CD4-positive, CD25-positive, alpha-beta regulatory T cell (primary cell): ENCODE results near the gene RNF183. TPM values are rescaled to one million over a fixed set of nuclear protein-coding genes. Genes with fewer than 3 reads are reported as not detected.
"Not testable (repeated sequence)": the region's sequence is repeated elsewhere in the genome, so short reads cannot be mapped to it uniquely, and the experiment has no call there.

Experiments used
- ATAC-seq, 2 donors: fragments of 150-1000 bp; cut with Tn5 transposase; one replicate each; pipeline ENCODE4 v1.10.0; 2021; ENCODE audit warnings: low read depth in 2 of 2, moderate number of reproducible peaks in 2 of 2, moderate library complexity in 1 of 2
- DNase-seq, 3 donors: peaks; one replicate each; pipeline versions ENCODE4 v3.0.0 to v3.0.0-alpha.2; 2012 to 2022; ENCODE audit warnings: mixed read lengths in 1 of 3
- H3K27ac ChIP-seq: one replicate; pipeline ENCODE4 v1.7.0; 2013; ENCODE audit warnings: mild to moderate bottlenecking, low read length; ENCODE audit not compliant: insufficient read depth, poor library complexity, severe bottlenecking
- H3K27me3 ChIP-seq: one replicate; pipeline ENCODE4 v1.7.0; 2013; ENCODE audit warnings: low read length; ENCODE audit not compliant: control insufficient read depth, insufficient read depth
- H3K36me3 ChIP-seq: one replicate; pipeline ENCODE4 v1.7.0; 2013; ENCODE audit warnings: mild to moderate bottlenecking, low read length, moderate library complexity; ENCODE audit not compliant: control insufficient read depth, insufficient read depth
- H3K4me1 ChIP-seq: 2 replicates; pipeline ENCODE4 v1.7.0; 2013; ENCODE audit warnings: mild to moderate bottlenecking, low read length; ENCODE audit not compliant: insufficient read depth, control insufficient read depth, poor library complexity, severe bottlenecking
- H3K4me3 ChIP-seq: one replicate; pipeline ENCODE4 v1.7.0; 2013; ENCODE audit warnings: low read depth, mild to moderate bottlenecking, low read length, moderate library complexity
- H3K9me3 ChIP-seq, 2 experiments: 1 replicate in 1 of 2; 2 replicates in 1 of 2; pipeline ENCODE4 v1.7.0; 2013; ENCODE audit warnings: low read length in 2 of 2, mild to moderate bottlenecking in 1 of 2, moderate library complexity in 1 of 2; ENCODE audit not compliant: control insufficient read depth in 2 of 2
- H3K27ac Mint-ChIP-seq, 3 donors: one replicate each; pipeline ENCODE4 v1.8.0; 2020 to 2022; ENCODE audit warnings: mild to moderate bottlenecking in 3 of 3, mixed read lengths in 3 of 3, moderate library complexity in 2 of 3
- H3K27me3 Mint-ChIP-seq: one replicate; pipeline ENCODE4 v1.8.0; 2022; ENCODE audit warnings: mild to moderate bottlenecking, mixed read lengths
- H3K36me3 Mint-ChIP-seq: one replicate; pipeline ENCODE4 v1.8.0; 2020; ENCODE audit warnings: mixed read lengths
- H3K4me1 Mint-ChIP-seq, 4 donors: one replicate each; pipeline ENCODE4 v1.8.0; 2020 to 2022; ENCODE audit warnings: mixed read lengths in 4 of 4, mild to moderate bottlenecking in 1 of 4
- H3K4me3 Mint-ChIP-seq, 4 donors: one replicate each; pipeline ENCODE4 v1.8.0; 2020 to 2022; ENCODE audit warnings: mild to moderate bottlenecking in 4 of 4, mixed read lengths in 4 of 4, moderate library complexity in 3 of 4
- H3K9me3 Mint-ChIP-seq, 7 donors: one replicate each; pipeline ENCODE4 v1.8.0; 2020 to 2022; ENCODE audit warnings: mixed read lengths in 7 of 7, mild to moderate bottlenecking in 3 of 7, moderate library complexity in 2 of 7
- polyA plus RNA-seq, 4 donors: library from polyadenylated mRNA; unstranded; fragments of 300-500 nt; fragmentation: Illumina TruSeq; gene quantifications; one replicate each; pipeline ENCODE4 v1.2.3, GENCODE V29; 2021
- total RNA-seq: library from RNA; stranded (reverse); gene quantifications from one replicate; pipeline ENCODE4 v1.2.3, GENCODE V29; 2022

Gene RNF183
- total and polyA plus RNA-seq, 5 donors from 2014 or later: not detected

DNA sequence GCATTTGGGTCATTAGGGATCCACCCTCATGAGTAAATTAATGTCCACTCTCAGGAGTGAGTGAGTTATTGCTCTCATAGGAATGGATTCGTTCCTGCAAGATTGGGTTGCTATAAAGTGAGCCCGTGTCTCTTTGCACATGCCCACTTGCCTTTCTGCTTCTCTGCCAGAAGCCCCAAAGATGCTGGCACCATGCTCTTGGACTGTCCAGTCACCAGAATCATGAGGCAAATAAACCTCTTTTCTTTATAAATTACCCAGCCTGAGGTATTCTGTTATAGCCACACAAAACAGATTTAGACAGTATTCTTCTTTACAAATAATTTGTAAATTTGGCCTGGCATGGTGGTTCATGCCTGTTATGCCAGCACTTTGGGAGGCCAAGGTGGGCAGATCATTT is 52.4 kb downstream of the RNF183 start:
- Histone ChIP-seq H3K27ac (no peak overlapping the region), H3K36me3 (no peaks in the 10 kb centered on the region), H3K4me1 (no peaks in the 10 kb centered on the region), H3K9me3 (no peaks in the 10 kb centered on the region), H3K27me3 (no peaks in the 10 kb centered on the region), H3K4me3 (no peak overlapping the region)
- no peaks in the 10 kb centered on the region for H3K4me1 Mint-ChIP-seq
- no peak overlapping the region for H3K4me3 Mint-ChIP-seq
- no peak overlapping the region for H3K27ac Mint-ChIP-seq
- H3K27me3 Mint-ChIP-seq: no peaks in the 10 kb centered on the region
- ATAC-seq (no peak), DNase-seq (no peak)
- peaks cover 8% of the 10 kb centered on the region for H3K36me3 Mint-ChIP-seq
- peaks cover 0 to 3% (median 0%) of the 10 kb centered on the region in 7 donors for H3K9me3 Mint-ChIP-seq

DNA sequence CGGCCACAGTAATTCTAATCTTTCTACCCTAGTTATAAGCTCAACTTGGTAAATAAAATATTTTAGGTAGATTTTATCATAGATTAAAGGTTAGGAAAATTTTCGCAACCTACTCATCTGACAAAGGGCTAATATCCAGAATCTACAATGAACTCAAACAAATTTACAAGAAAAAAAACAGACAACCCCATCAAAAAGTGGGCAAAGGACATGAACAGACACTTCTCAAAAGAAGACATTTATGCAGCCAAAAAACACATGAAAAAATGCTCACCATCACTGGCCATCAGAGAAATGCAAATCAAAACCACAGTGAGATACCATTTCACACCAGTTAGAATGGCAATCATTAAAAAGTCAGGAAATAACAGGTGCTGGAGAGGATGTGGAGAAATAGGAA is 53.5 kb downstream of the RNF183 start:
- not testable (repeated sequence) for H3K36me3 Mint-ChIP-seq, H3K27ac ChIP-seq, H3K9me3 Mint-ChIP-seq, H3K27me3 Mint-ChIP-seq, H3K9me3 ChIP-seq, H3K4me3 Mint-ChIP-seq, H3K4me1 Mint-ChIP-seq, ATAC-seq, H3K4me3 ChIP-seq, H3K27ac Mint-ChIP-seq, H3K4me1 ChIP-seq, H3K36me3 ChIP-seq, DNase-seq, H3K27me3 ChIP-seq

DNA sequence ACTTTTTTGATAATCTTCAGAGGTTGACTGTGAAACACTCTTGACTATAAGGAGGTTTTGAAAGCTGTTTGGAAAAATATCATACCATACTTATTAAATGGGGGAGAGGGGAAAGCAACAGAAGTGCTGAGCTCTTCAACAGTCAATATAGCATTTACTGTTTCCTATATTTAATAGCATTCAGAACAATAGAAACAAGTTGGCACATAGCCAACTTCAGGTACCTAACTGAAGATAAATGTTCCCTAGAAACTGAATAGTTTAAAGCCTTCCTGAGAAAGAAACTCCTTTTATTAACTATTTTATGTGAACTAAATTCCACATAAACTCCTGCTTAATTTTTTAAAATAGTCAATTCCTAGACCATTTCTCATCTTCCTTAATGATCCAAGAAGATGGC is 55.5 kb downstream of the RNF183 start:
- H3K4me3 ChIP-seq: no peak overlapping the region
- H3K4me1 ChIP-seq: no peaks in the 10 kb centered on the region
- Mint-ChIP-seq H3K27me3 (no peaks in the 10 kb centered on the region), H3K9me3 (peaks cover 0 to 3% (median 0%) of the 10 kb centered on the region in 7 donors), H3K27ac (no peak overlapping the region), H3K4me3 (no peak overlapping the region), H3K36me3 (peaks cover 8% of the 10 kb centered on the region), H3K4me1 (no peaks in the 10 kb centered on the region)
- no peaks in the 10 kb centered on the region for H3K36me3 ChIP-seq
- no peak for ATAC-seq
- H3K27me3 ChIP-seq: no peaks in the 10 kb centered on the region
- H3K27ac ChIP-seq: no peak overlapping the region
- H3K9me3 ChIP-seq: no peaks in the 10 kb centered on the region
- no peak for DNase-seq

Other genes with a start within 250 kb of the RNF183 start
- gene ZFP37, start 246.7 kb downstream of the RNF183 start, total RNA-seq: 1.8 TPM
- gene ZFP37, start 246.7 kb downstream of the RNF183 start, polyA plus RNA-seq: 1 to 10 TPM; 1.1 to 3.2 (median 1.6) TPM
- 3.2 TPM for gene SLC31A2, start 152.4 kb downstream of the RNF183 start, total RNA-seq
- gene SLC31A2, start 152.4 kb downstream of the RNF183 start, polyA plus RNA-seq: 1 to 10 TPM; 3.0 to 4.0 (median 3.6) TPM
- 24.9 TPM for gene FKBP15, start 82.1 kb downstream of the RNF183 start, total RNA-seq
- gene FKBP15, start 82.1 kb downstream of the RNF183 start, polyA plus RNA-seq: 1 to 10 TPM; 7.1 to 9.8 (median 8.9) TPM
- gene SLC31A1, start 81.8 kb downstream of the RNF183 start, total RNA-seq: 6.1 TPM
- 1 to 10 TPM; 3.1 to 6.1 (median 4.2) TPM for gene SLC31A1, start 81.8 kb downstream of the RNF183 start, polyA plus RNA-seq
- 26.3 TPM for gene CDC26, start 27.8 kb downstream of the RNF183 start, total RNA-seq
- 100 to 1,000 TPM; 161 to 182 (median 173) TPM for gene CDC26, start 27.8 kb downstream of the RNF183 start, polyA plus RNA-seq
- gene PRPF4, start 27.7 kb downstream of the RNF183 start, total RNA-seq: 22.9 TPM
- gene PRPF4, start 27.7 kb downstream of the RNF183 start, polyA plus RNA-seq: 10 to 100 TPM; 18.4 to 25.7 (median 22.5) TPM
- gene WDR31, start 36.9 kb upstream of the RNF183 start, total RNA-seq: 0.22 TPM
- under 1 TPM in 3 of 4 donors, not detected in 1; 0.06 to 0.32 (median 0.16) TPM for gene WDR31, start 36.9 kb upstream of the RNF183 start, polyA plus RNA-seq
- gene BSPRY, start 46.2 kb upstream of the RNF183 start, total RNA-seq: 0.57 TPM
- gene BSPRY, start 46.2 kb upstream of the RNF183 start, polyA plus RNA-seq: 1 to 10 TPM in 1 of 4 donors, under 1 TPM in 3; 0.39 to 1.3 (median 0.56) TPM
- gene HDHD3, start 73.6 kb upstream of the RNF183 start, total RNA-seq: 14.3 TPM
- gene HDHD3, start 73.6 kb upstream of the RNF183 start, polyA plus RNA-seq: 10 to 100 TPM; 36.8 to 52.6 (median 46.5) TPM
- 27.8 TPM for gene ALAD, start 97.9 kb upstream of the RNF183 start, total RNA-seq
- gene ALAD, start 97.9 kb upstream of the RNF183 start, polyA plus RNA-seq: 10 to 100 TPM; 20.3 to 22.4 (median 21.8) TPM
- 58.0 TPM for gene POLE3, start 107.3 kb upstream of the RNF183 start, total RNA-seq
- 100 to 1,000 TPM; 114 to 160 (median 137) TPM for gene POLE3, start 107.3 kb upstream of the RNF183 start, polyA plus RNA-seq
- 0.35 TPM for gene C9orf43, start 107.4 kb upstream of the RNF183 start, total RNA-seq
- under 1 TPM in 3 of 4 donors, not detected in 1; 0.12 to 0.48 (median 0.23) TPM for gene C9orf43, start 107.4 kb upstream of the RNF183 start, polyA plus RNA-seq
- gene RGS3, start 160.4 kb upstream of the RNF183 start, total RNA-seq: 12.6 TPM
- 10 to 100 TPM in 3 of 4 donors, 1 to 10 TPM in 1; 8.5 to 15.5 (median 11.3) TPM for gene RGS3, start 160.4 kb upstream of the RNF183 start, polyA plus RNA-seq